ENCODE results near the gene PCMT1. TPM values are rescaled to one million over a fixed set of nuclear protein-coding genes. Genes with fewer than 3 reads are reported as not detected.
"Not testable (repeated sequence)": the region's sequence is repeated elsewhere in the genome, so short reads cannot be mapped to it uniquely, and the experiment has no call there.

Gene PCMT1
- total and polyA plus RNA-seq, 9 of the 15 experiments (the other 6 are each of a cell fraction or from before 2014, with no cell fraction given), result 217 to 541 (median 327) TPM

DNA sequence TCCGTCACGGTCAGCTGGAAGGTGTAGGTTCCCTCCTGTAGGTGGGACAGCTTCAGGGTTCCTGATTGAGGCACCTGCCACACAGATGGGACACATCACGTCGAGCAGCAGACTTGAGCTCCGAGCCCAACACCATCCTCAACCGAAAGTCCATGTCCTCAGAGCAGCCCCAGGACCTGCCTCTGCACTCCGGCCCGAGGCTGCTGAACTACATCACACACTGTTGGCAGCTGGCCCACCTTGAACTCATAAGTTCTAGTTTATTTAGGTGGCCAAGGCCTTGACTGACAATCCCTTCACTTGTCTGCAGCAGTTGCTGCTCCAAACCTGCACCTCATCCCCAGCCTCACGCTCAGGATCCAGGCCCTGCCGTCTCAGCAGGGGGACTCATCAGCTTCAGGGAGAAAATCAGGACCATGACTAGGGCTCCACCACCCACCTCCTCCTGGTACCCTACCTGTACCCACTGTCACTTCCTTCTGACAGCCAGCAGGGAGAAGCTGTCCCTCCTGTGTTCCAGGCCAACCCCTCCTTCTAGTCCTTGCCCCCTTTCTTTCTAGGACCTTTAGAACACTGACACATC is 93.6 kb downstream of the PCMT1 start (continued):
- no peak for TF ChIP-seq MYBL2 (IDR thresholded peaks at IDR 0.05; ENCODE audit: low read depth)
- no peak for TF ChIP-seq MYBL2 (CRISPR knock-in tag; IDR thresholded peaks at IDR 0.05; ENCODE audit: borderline replicate concordance)
- TF ChIP-seq CBX1 (IDR thresholded peaks at IDR 0.05; ENCODE audit: low read depth), result no peak

DNA sequence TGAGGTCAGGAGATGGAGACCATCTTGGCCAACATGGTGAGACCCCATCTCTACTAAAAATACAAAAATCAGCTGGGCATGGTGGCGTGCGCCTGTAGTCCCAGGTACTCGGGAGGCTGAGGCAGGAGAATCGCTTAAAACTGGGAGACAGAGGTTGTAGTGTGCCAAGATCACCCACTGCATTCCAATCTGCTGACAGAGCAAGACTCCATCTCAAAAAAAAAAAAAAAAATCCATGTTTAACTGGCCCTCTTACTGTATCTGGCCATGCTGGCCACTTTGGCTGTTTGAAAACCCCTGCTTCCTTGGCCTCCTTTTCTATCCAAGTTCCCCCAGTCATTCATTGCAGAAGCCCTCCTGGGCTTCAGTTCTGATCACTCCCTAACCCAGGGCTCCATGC is 94.5 kb downstream of the PCMT1 start:
- ATAC-seq; BruUV-seq (replicated peaks); H3K9ac ChIP-seq (ENCODE audit: insufficient read depth in 1 of 2, low read depth in 2 of 2, low read length in 2 of 2); H3K27ac ChIP-seq (ENCODE audit: extremely low read depth, low read depth, low read length); H2AFZ ChIP-seq (ENCODE audit: low read depth, low read length); H3K36me3 ChIP-seq (ENCODE audit: control insufficient read depth, insufficient read depth, low read length); H3K4me3 ChIP-seq; H3K9me1 ChIP-seq (ENCODE audit: control insufficient read depth, insufficient read depth, low read length); H3K4me2 ChIP-seq (ENCODE audit: insufficient read depth, low read length); H3K79me2 ChIP-seq (ENCODE audit: control insufficient read depth, insufficient read depth, low read length); DNase-seq (ENCODE audit: extremely low read depth in 1 of 4, low spot score in 3 of 4); FAIRE-seq; H3K9me3 ChIP-seq (replicated peaks; ENCODE audit: control insufficient read depth, insufficient read depth, low read depth, low read length); H3K4me1 ChIP-seq (replicated peaks in 1 of 2; ENCODE audit: control insufficient read depth in 2 of 2, insufficient read depth in 2 of 2, low read length in 2 of 2): not testable (repeated sequence)
- CTCF ChIA-PET (ENCODE audit: low intra/inter-chr PET ratio), result interaction anchor here (0.6 to 1.1 kb wide), 3 partner anchors 55 to 82 kb away, joined by 3 read pairs; no protein-coding TSS in a partner anchor
- Histone ChIP-seq H3K27me3 (ENCODE audit: control insufficient read depth in 2 of 2, insufficient read depth in 2 of 2, low read length in 2 of 2) (peaks cover 21 to 57% of the 10 kb centered on the region in 2 experiments), H4K20me1 (replicated peaks; ENCODE audit: control insufficient read depth, insufficient read depth, low read length) (peaks cover 18% of the 10 kb centered on the region)
- intact Hi-C loops (cut with micrococcal nuclease), result loop anchor here (5.0 kb wide), 1 partner anchor 173 kb away; no protein-coding TSS in a partner anchor
- TF ChIP-seq ZNF316 (IDR thresholded peaks at IDR 0.05) (peak; percentile 59), C11orf30 (IDR thresholded peaks at IDR 0.05; ENCODE audit: low read depth) (0 out of 2 replicates have a peak, but pooled peaks have one; percentile 8)
- POLR2A ChIA-PET, result interaction anchor here (0.7 to 0.9 kb wide), 3 partner anchors 20 to 22 kb away, joined by 3 read pairs; no protein-coding TSS in a partner anchor
- in situ Hi-C loops (cut with MboI), result loop anchor here (5.0 kb wide), 1 partner anchor 78 kb away; the partner anchor contains the start of gene RAET1G
- 15% methylated on average over 4 of the region's 4 CpGs for WGBS (ENCODE audit: insufficient coverage, low coverage, missing lambda C conversion rate)
